HG03280 (cell line): Measurements from ENCODE around the gene IZUMO4.
"Not testable (repeated sequence)": the region's sequence is repeated elsewhere in the genome, so short reads cannot be mapped to it uniquely, and the experiment has no call there.

Experiments used
- ATAC-seq: cut with Tn5 transposase; IDR thresholded peaks from one replicate; pipeline ENCODE4 v1.9.1; 2021; ENCODE audit warnings: mild to moderate bottlenecking, moderate library complexity; ENCODE audit not compliant: unreplicated experiment

The IZUMO4 gene

GRCh38 chr19:2080336-2080988 is 16.3 kb upstream of the IZUMO4 start:
- no peak for ATAC-seq

GRCh38 chr19:2081873-2082810 is 14.6 kb upstream of the IZUMO4 start:
- ATAC-seq = no peak

GRCh38 chr19:2083174-2083854 is 13.4 kb upstream of the IZUMO4 start:
- ATAC-seq = no peak

- peak; percentile 39 for ATAC-seq
Observed at GRCh38 chr19:2084993-2085720, 11.6 kb upstream of the IZUMO4 start.

GRCh38 chr19:2086695-2087620 is 9.8 kb upstream of the IZUMO4 start:
- ATAC-seq = peak; percentile 22

- ATAC-seq = peak; percentile 28
Observed at GRCh38 chr19:2087621-2088100, 9.1 kb upstream of the IZUMO4 start.

- no peak for ATAC-seq
Observed at GRCh38 chr19:2089001-2089711, 7.6 kb upstream of the IZUMO4 start.

GRCh38 chr19:2089727-2090053 is 7.0 kb upstream of the IZUMO4 start:
- ATAC-seq = no peak

- not testable (repeated sequence) for ATAC-seq
Observed at GRCh38 chr19:2091926-2092525, 4.7 kb upstream of the IZUMO4 start.

GRCh38 chr19:2096034-2096479 is 658 bp upstream of the IZUMO4 start, which contains the start of gene MOB3A:
TSS of gene MOB3A (minus strand) at chr19:2096326. CDS start at chr19:2078560, 17,766 bp downstream.
- ATAC-seq = no peak

- no peak for ATAC-seq
Observed at GRCh38 chr19:2097203-2097885, 629 bp downstream of the IZUMO4 start.

GRCh38 chr19:2097886-2098327 is 1.2 kb downstream of the IZUMO4 start:
- ATAC-seq = no peak

- ATAC-seq = no peak
Observed at GRCh38 chr19:2099054-2099501, 2.4 kb downstream of the IZUMO4 start.

- ATAC-seq = no peak
Observed at GRCh38 chr19:2099937-2100718, 3.4 kb downstream of the IZUMO4 start.

GRCh38 chr19:2100719-2101061 is 4.0 kb downstream of the IZUMO4 start:
- ATAC-seq = no peak

- ATAC-seq = no peak
Observed at GRCh38 chr19:2101417-2102335, 5.0 kb downstream of the IZUMO4 start.
